Stomach (tissue), 4 donors: ENCODE data around the gene PLAGL1.

Experiments
- POLR2A ChIP-seq, 4 donors: fragments of 450-650 bp; IDR thresholded peaks; one replicate each; pipeline ENCODE4 v1.6.1; 2016; ENCODE audit warnings: antibody characterized with exemption in 4 of 4, control low read depth in 2 of 4, mild to moderate bottlenecking in 1 of 4, moderate library complexity in 1 of 4
- POLR2AphosphoS5 ChIP-seq, 3 donors: sonication (generic); formaldehyde crosslinking; IDR thresholded peaks; one replicate each; pipeline ENCODE4 v1.6.1; 2016; ENCODE audit warnings: antibody characterized with exemption in 3 of 3
- TF ChIP-seq, protein P1 (sequence below), 7 experiments: fragments of 450-650 bp in 4 of 7; fragments of 200-600 bp in 3 of 7; sonication (generic) in 3 of 7; IDR thresholded peaks; one replicate each; pipeline ENCODE4 v1.5.1; 2016 to 2019; ENCODE audit warnings: antibody characterized with exemption in 7 of 7, control low read depth in 2 of 7, mild to moderate bottlenecking in 1 of 7

DNA sequence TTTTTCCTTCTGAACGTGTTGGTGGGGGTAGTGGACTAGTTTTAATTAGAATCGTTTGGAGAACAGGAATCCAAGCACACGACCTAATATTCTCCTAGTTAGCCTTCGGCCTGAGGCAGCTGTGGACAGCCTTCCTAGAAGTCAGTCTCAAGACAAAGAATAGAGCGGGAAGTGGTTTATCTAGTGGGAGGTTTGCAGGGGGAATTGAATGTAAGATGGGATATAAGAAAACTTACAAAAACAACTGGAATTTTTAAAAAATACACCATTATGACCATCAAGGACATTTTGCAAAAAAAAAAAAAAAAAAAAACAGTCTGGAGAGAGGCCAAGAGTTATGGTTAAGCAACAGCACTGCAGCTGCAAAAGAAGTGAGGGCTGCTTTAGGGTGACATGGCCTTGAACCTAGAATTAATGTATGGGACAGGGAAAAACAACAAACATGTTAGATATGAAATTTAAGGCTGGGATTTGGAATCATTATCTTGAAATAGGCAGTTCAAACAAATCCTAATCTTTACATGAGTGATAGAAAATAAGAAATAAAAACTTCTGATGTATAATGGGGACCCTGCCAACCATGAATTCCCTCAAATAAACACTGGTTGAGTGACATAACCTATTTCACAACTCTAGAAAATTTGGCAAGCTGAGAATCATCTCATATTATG, 40.2 kb downstream of the PLAGL1 start:
- TF ChIP-seq POLR2AphosphoS5 (IDR thresholded peaks at IDR 0.05) (no peak), POLR2A (IDR thresholded peaks at IDR 0.05) (no peak)
- TF ChIP-seq, protein P1, sequence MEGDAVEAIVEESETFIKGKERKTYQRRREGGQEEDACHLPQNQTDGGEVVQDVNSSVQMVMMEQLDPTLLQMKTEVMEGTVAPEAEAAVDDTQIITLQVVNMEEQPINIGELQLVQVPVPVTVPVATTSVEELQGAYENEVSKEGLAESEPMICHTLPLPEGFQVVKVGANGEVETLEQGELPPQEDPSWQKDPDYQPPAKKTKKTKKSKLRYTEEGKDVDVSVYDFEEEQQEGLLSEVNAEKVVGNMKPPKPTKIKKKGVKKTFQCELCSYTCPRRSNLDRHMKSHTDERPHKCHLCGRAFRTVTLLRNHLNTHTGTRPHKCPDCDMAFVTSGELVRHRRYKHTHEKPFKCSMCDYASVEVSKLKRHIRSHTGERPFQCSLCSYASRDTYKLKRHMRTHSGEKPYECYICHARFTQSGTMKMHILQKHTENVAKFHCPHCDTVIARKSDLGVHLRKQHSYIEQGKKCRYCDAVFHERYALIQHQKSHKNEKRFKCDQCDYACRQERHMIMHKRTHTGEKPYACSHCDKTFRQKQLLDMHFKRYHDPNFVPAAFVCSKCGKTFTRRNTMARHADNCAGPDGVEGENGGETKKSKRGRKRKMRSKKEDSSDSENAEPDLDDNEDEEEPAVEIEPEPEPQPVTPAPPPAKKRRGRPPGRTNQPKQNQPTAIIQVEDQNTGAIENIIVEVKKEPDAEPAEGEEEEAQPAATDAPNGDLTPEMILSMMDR (IDR thresholded peaks at IDR 0.05): no peak
